Spleen (tissue), 11 donors: ENCODE data around the gene GDAP1L1. TPM values are rescaled to one million over a fixed set of nuclear protein-coding genes. Genes with fewer than 3 reads are reported as not detected.

Source experiments
- DNase-seq: peaks from one replicate; pipeline ENCODE4 v3.0.0-alpha.2; 2020
- H3K27ac ChIP-seq, 8 donors: fragments of 200-600 bp; sonication (generic) in 7 of 8; 1 replicate in 4 of 8; 2 replicates in 4 of 8; pipeline versions ENCODE4 v1.5.0 to v1.8.0; 2016 to 2021; ENCODE audit warnings: inconsistent platforms in 4 of 8, mild to moderate bottlenecking in 4 of 8, moderate library complexity in 1 of 8
- H3K27me3 ChIP-seq, 7 donors: fragments of 200-600 bp; sonication (generic) in 6 of 7; replicated peaks in 1 of 7; 1 replicate in 4 of 7; 2 replicates in 3 of 7; pipeline versions ENCODE4 v1.5.0 to v1.8.0; 2016 to 2021; ENCODE audit warnings: inconsistent platforms in 3 of 7, mild to moderate bottlenecking in 1 of 7
- H3K36me3 ChIP-seq, 6 donors: fragments of 200-600 bp; sonication (generic) in 5 of 6; 1 replicate in 4 of 6; 2 replicates in 2 of 6; pipeline versions ENCODE4 v1.5.0 to v1.8.0; 2016 to 2021; ENCODE audit warnings: inconsistent platforms in 2 of 6
- H3K4me1 ChIP-seq, 6 donors: fragments of 200-600 bp; sonication (generic) in 5 of 6; 1 replicate in 3 of 6; 2 replicates in 3 of 6; pipeline versions ENCODE4 v1.5.0 to v1.8.0; 2016 to 2021; ENCODE audit warnings: inconsistent platforms in 3 of 6
- H3K4me3 ChIP-seq, 8 donors: fragments of 200-600 bp; sonication (generic) in 7 of 8; 1 replicate in 4 of 8; 2 replicates in 4 of 8; pipeline versions ENCODE4 v1.5.0 to v1.8.0; 2016 to 2021; ENCODE audit warnings: inconsistent platforms in 4 of 8, mild to moderate bottlenecking in 4 of 8, moderate library complexity in 2 of 8
- H3K9me3 ChIP-seq, 8 donors: fragments of 200-600 bp; sonication (generic) in 7 of 8; 1 replicate in 4 of 8; 2 replicates in 4 of 8; pipeline versions ENCODE4 v1.5.0 to v1.8.0; 2016 to 2021; ENCODE audit warnings: inconsistent platforms in 4 of 8
- POLR2A ChIP-seq, 3 donors: fragments of 450-650 bp; IDR thresholded peaks; one replicate each; pipeline ENCODE4 v1.5.1; 2017; ENCODE audit warnings: antibody characterized with exemption in 3 of 3, mild to moderate bottlenecking in 1 of 3
- POLR2AphosphoS5 ChIP-seq, 3 donors: sonication (generic); formaldehyde crosslinking; IDR thresholded peaks; one replicate each; pipeline ENCODE4 v1.5.1; 2017; ENCODE audit warnings: antibody characterized with exemption in 3 of 3
- WGBS, 5 donors: extraction: QIAGEN DNeasy Blood & Tissue Kit in 3 of 5; methylation state at CpG; one replicate each; pipeline versions ENCODE4 v1.1.5 to v1.1.7; 2013 to 2018; 5-methylcytosine and 5-hydroxymethylcytosine counted together
- intact Hi-C: fragments of 100-400 bp; cut with DNase I; formaldehyde crosslinking; loops from one replicate; pipeline ENCODE4 v1.15.0; 2023; ENCODE audit warnings: low total_unique reads
- polyA plus RNA-seq, 3 donors: library from polyadenylated mRNA; stranded (reverse); fragments of 200-250 nt; gene quantifications; one replicate each; pipeline ENCODE4 v1.2.1, GENCODE V29; 2013
- total RNA-seq, 7 donors: library from RNA; depleted of rRNA in 3 of 7; stranded (reverse); fragments of >200 nt in 3 of 7; fragmentation: NEBNext Ultra II Directional in 4 of 7; extraction: Animal tissue kit (Norgen Biotek cat#: 25700) in 4 of 7; gene quantifications; one replicate each; pipeline versions ENCODE4 v1.1.0 to v1.2.1, GENCODE V29; 2016 to 2021
- TF ChIP-seq, protein P1 (sequence below), 11 experiments: fragments of 200-600 bp in 7 of 11; fragments of 450-650 bp in 4 of 11; sonication (generic) in 4 of 11; IDR thresholded peaks in 8 of 11; conservative IDR thresholded peaks in 3 of 11; 1 replicate in 7 of 11; 2 replicates in 4 of 11; pipeline versions ENCODE4 v1.4.0 to v1.8.0; 2016 to 2021; ENCODE audit warnings: antibody characterized with exemption in 11 of 11, inconsistent platforms in 4 of 11, mild to moderate bottlenecking in 1 of 11
- donor health status: healthy with polysubstance abuse.
- donor health status: DM: no; HTN: no; CAD: no; lungs with moderate emphysema.
- donor health status: DM: no; HTN: no; CAD: no.
- donor health status: Bipolar disorder and iron deficiency.
- donor health status: healthy.
- donor health status: DM: no; HTN: no; CAD: no.
- donor health status: DM: yes; HTN: yes; CAD: no.

Gene GDAP1L1
- total and polyA plus RNA-seq, 10 donors: not detected

GRCh38 chr20:44309763-44310663 lies 62.9 kb downstream of the GDAP1L1 start:
- H3K4me3 ChIP-seq: peak overlapping the region; percentile 80 to 93 (median 84)
- H3K36me3 ChIP-seq: peaks cover 0 to 22% (median 7%) of the 10 kb centered on the region in 6 donors
- TF ChIP-seq POLR2AphosphoS5 (IDR thresholded peaks at IDR 0.05) (no peak), POLR2A (IDR thresholded peaks at IDR 0.05) (no peak)
- TF ChIP-seq, protein P1, sequence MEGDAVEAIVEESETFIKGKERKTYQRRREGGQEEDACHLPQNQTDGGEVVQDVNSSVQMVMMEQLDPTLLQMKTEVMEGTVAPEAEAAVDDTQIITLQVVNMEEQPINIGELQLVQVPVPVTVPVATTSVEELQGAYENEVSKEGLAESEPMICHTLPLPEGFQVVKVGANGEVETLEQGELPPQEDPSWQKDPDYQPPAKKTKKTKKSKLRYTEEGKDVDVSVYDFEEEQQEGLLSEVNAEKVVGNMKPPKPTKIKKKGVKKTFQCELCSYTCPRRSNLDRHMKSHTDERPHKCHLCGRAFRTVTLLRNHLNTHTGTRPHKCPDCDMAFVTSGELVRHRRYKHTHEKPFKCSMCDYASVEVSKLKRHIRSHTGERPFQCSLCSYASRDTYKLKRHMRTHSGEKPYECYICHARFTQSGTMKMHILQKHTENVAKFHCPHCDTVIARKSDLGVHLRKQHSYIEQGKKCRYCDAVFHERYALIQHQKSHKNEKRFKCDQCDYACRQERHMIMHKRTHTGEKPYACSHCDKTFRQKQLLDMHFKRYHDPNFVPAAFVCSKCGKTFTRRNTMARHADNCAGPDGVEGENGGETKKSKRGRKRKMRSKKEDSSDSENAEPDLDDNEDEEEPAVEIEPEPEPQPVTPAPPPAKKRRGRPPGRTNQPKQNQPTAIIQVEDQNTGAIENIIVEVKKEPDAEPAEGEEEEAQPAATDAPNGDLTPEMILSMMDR (IDR thresholded peaks at IDR 0.05 in 8 of 11, conservative IDR thresholded peaks at IDR 0.05 in 3 of 11): no peak
- H3K4me1 ChIP-seq: peaks cover 11 to 35% (median 24%) of the 10 kb centered on the region in 6 donors
- H3K27me3 ChIP-seq: no peaks in the 10 kb centered on the region
- peak overlapping the region in 5 of 8 donors; percentile 70 to 85 (median 81) for H3K27ac ChIP-seq
- DNase-seq: no peak
- 13 to 25% (median 19%) methylated on average over 15 to 17 of the region's 17 CpGs for WGBS, 5 donors
- H3K9me3 ChIP-seq: no peaks in the 10 kb centered on the region
- intact Hi-C loops: loop anchor here (5.0 kb wide), 1 partner anchor 93 kb away; no protein-coding TSS in a partner anchor

DNA sequence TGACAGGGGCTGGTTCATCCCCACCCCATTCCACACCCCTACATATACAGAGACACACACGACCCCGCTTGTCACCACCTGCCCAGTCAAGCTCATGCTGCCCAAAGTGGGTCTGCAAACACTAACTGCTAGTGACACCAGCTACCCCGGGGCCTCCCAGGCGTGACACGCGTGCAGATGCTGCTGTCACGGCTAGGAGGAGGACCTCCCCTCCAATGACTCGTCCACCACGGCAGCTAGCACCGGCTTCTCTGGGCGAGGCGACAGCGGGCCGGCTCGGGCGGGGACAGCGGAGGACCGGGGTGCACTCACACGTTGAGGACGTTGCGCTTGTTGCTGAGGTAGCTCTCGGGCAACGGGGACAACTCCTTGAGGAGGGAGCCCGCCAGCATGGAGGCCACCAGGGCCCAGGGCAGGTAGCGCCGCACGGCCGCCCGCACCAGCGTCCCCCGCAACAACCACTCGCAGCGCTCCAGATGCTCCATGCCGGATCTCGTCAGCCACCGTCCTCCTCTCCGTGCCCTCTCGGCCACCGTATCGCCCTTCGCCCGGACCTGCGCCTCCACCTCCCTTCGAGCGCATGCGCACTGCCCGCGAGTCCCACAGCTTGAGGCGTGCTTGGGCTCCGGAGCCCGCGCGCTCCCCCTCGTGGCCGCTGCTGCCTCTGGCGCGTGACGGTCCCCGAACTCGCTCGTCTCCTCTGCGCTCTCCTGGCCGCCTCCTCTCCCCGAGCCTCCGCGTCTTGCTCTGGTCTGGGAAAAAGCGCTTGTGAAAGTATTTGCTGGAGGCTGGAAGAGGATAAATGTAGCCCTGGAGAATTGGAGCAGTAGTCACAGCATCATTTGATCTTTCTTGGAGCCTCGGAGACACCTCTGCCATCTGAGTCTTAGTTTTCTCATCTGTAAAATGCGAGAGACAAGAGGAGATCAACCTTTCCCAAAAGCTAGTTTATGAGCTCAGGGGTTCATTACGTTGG lies 63.8 kb downstream of the GDAP1L1 start, which contains the start of gene FITM2:
FITM2 (minus strand) TSS at position 539 of the 976 bp plus-strand sequence; CDS start at position 485, 54 bp downstream.
- H3K4me1 ChIP-seq: peaks cover 11 to 35% (median 24%) of the 10 kb centered on the region in 6 donors
- peaks cover 0 to 6% (median 0%) of the 10 kb centered on the region in 7 donors for H3K27me3 ChIP-seq
- DNase-seq: peak; percentile 100
- peak within 1 kb of the TSS; percentile 80 to 93 (median 84) for H3K4me3 ChIP-seq
- WGBS, 5 donors: 2 to 3% (median 2%) methylated on average over 47 to 70 of the region's 70 CpGs
- TF ChIP-seq, protein P1 (IDR thresholded peaks at IDR 0.05 in 8 of 11, conservative IDR thresholded peaks at IDR 0.05 in 3 of 11): peak; percentile 88 to 99 (median 98)
- no peak for TF ChIP-seq POLR2A (IDR thresholded peaks at IDR 0.05)
- TF ChIP-seq POLR2AphosphoS5 (IDR thresholded peaks at IDR 0.05): peak; percentile 91 to 96 (median 94)
- H3K36me3 ChIP-seq: peaks cover 0 to 13% (median 6%) of the 10 kb centered on the region in 6 donors
- peak within 1 kb of the TSS in 7 of 8 donors; percentile 12 to 85 (median 70) for H3K27ac ChIP-seq
- no peaks in the 10 kb centered on the region for H3K9me3 ChIP-seq
- intact Hi-C loops: loop anchor here (5.0 kb wide), 1 partner anchor 94 kb away; no protein-coding TSS in a partner anchor

DNA sequence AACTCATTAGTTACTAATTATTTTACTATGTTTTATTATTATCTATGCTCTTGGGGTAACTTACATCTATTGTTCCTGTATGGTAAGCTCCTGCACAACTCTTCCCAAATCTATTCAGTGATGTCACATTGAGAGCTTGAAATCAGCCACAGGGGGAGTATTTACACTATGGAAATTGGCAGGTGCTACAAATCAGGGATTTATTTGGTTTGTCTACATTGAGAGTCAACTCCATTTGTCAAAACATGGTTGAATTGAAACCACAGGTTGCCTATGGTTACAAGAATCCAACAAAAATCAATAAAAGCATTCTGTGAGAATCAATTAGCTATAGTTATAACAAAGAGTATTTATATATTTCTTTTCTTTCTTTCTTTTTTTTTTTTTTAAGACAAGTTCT lies 67.8 kb downstream of the GDAP1L1 start:
- Histone ChIP-seq H3K36me3 (no peaks in the 10 kb centered on the region), H3K4me3 (no peak overlapping the region), H3K27ac (no peak overlapping the region), H3K4me1 (peaks cover 5 to 17% (median 11%) of the 10 kb centered on the region in 6 donors), H3K9me3 (no peaks in the 10 kb centered on the region), H3K27me3 (peaks cover 0 to 24% (median 0%) of the 10 kb centered on the region in 7 donors)
- TF ChIP-seq, protein P1 (IDR thresholded peaks at IDR 0.05 in 8 of 11, conservative IDR thresholded peaks at IDR 0.05 in 3 of 11): no peak
- TF ChIP-seq POLR2A (IDR thresholded peaks at IDR 0.05): no peak
- TF ChIP-seq POLR2AphosphoS5 (IDR thresholded peaks at IDR 0.05): no peak
- DNase-seq: no peak
- intact Hi-C loops: loop anchor here (5.0 kb wide), 1 partner anchor 98 kb away; no protein-coding TSS in a partner anchor
